ENCODE results near the gene SDK2. TPM values are rescaled to one million over a fixed set of nuclear protein-coding genes. Genes with fewer than 3 reads are reported as not detected.

The SDK2 gene
- total and polyA plus RNA-seq, 2 of the 4 experiments (the other 2 are of a cell fraction): under 0.01 to 0.03 TPM

- TF ChIP-seq BHLHE40 (IDR thresholded peaks at IDR 0.05; ENCODE audit: low read depth, low read length): no peak
Measured at GRCh38 chr17:73348018-73348828, 296.0 kb downstream of the SDK2 start (continued).

- no peaks in the 10 kb centered on the region for H3K36me3 ChIP-seq (ENCODE audit: control insufficient read depth, insufficient read depth, low read length)
- no peak overlapping the region for H3K4me2 ChIP-seq (ENCODE audit: low read depth, low read length)
- peak overlapping the region; percentile 66 for H2AFZ ChIP-seq (replicated peaks; ENCODE audit: low read length, poor library complexity)
- ChIA-PET CTCF (interaction anchor here (0.7 kb wide), 1 partner anchor 361 kb away, joined by 3 read pairs; no protein-coding TSS in a partner anchor), POLR2A (ENCODE audit: unreplicated experiment) (no interaction called here)
- H4K91ac ChIP-seq (ENCODE audit: insufficient read depth, low read depth, low read length): no peak overlapping the region
- peaks cover 16% of the 10 kb centered on the region for H3K9me1 ChIP-seq (ENCODE audit: insufficient read depth, low read length)
- peak overlapping the region; percentile 35 for H2BK120ac ChIP-seq (ENCODE audit: low read depth, low read length)
- in situ Hi-C loops (cut with MboI; ENCODE audit: low sequenced_read_pairs): no loop called here
- H3K56ac ChIP-seq (ENCODE audit: extremely low read depth, insufficient read depth, low read length): no peak overlapping the region
- TF ChIP-seq SMC3 (IDR thresholded peaks at IDR 0.05; ENCODE audit: low read depth, low read length) (no peak), USF2 (IDR thresholded peaks at IDR 0.05; ENCODE audit: low read depth, low read length) (no peak), CEBPB (IDR thresholded peaks at IDR 0.05; ENCODE audit: low read depth, low read length) (no peak)
- TF ChIP-seq, protein P1, sequence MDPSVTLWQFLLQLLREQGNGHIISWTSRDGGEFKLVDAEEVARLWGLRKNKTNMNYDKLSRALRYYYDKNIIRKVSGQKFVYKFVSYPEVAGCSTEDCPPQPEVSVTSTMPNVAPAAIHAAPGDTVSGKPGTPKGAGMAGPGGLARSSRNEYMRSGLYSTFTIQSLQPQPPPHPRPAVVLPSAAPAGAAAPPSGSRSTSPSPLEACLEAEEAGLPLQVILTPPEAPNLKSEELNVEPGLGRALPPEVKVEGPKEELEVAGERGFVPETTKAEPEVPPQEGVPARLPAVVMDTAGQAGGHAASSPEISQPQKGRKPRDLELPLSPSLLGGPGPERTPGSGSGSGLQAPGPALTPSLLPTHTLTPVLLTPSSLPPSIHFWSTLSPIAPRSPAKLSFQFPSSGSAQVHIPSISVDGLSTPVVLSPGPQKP (IDR thresholded peaks at IDR 0.05; ENCODE audit: borderline replicate concordance, low read depth, low read length): no peak
- dilution Hi-C loops (cut with HindIII; ENCODE audit: low sequenced_read_pairs, unreplicated experiment): no loop called here
- H3K27me3 ChIP-seq (ENCODE audit: control insufficient read depth, insufficient read depth, low read length): no peaks in the 10 kb centered on the region
- H2BK15ac ChIP-seq (ENCODE audit: low read depth, low read length): no peak overlapping the region; the same call in 2 of the 3 replicates
- no CpG with 5 or more reads among the region's 5 CpGs for WGBS, 2 experiments (ENCODE audit: extremely low coverage in 2 of 2, insufficient read length in 1 of 2)
- peaks cover 0 to 3% of the 10 kb centered on the region in 2 experiments; a peak in 1 of 4 replicates for H3K79me1 ChIP-seq (ENCODE audit: low read depth in 1 of 2, low read length in 2 of 2)
- intact Hi-C loops (cut with micrococcal nuclease): no loop called here
- H2BK5ac ChIP-seq (ENCODE audit: low read depth, low read length, poor library complexity, severe bottlenecking): no peak overlapping the region
- H3K9me3 ChIP-seq (ENCODE audit: control insufficient read depth, insufficient read depth, low read length): no peaks in the 10 kb centered on the region
- peak overlapping the region; percentile 19; the same call in 1 of the 2 replicates for H2BK20ac ChIP-seq (ENCODE audit: low read depth, low read length)
- H3K27ac ChIP-seq (ENCODE audit: insufficient read depth, low read length): no peak overlapping the region
- H3K14ac ChIP-seq (replicated peaks; ENCODE audit: low read depth, low read length): no peak overlapping the region; the same call in 1 of the 2 replicates
- peaks cover 24% of the 10 kb centered on the region for H3K4me1 ChIP-seq (ENCODE audit: control insufficient read depth, insufficient read depth, low read length)
- no peak overlapping the region for H3K23ac ChIP-seq (ENCODE audit: low read depth, low read length)
- no peaks in the 10 kb centered on the region for H4K20me1 ChIP-seq (ENCODE audit: insufficient read depth, low read length)
- BruUV-seq (replicated peaks): no TSS peak
- no peak overlapping the region for H4K5ac ChIP-seq (ENCODE audit: low read depth, low read length)
- H4K8ac ChIP-seq (ENCODE audit: low read depth in 2 of 2, low read length in 2 of 2): no peak overlapping the region
- peak overlapping the region; percentile 31; the same call in 1 of the 2 replicates for H3K4ac ChIP-seq (ENCODE audit: low read depth, low read length)
- DNase-seq (no peak), ATAC-seq (ENCODE audit: low read depth) (no peak)
- no peak overlapping the region; the same call in 1 of the 2 replicates for H3K18ac ChIP-seq (ENCODE audit: low read depth, low read length)
- no peak overlapping the region for H3K9ac ChIP-seq (ENCODE audit: low read depth, low read length)
- H2AK9ac ChIP-seq (replicated peaks; ENCODE audit: low read depth, low read length, poor library complexity): peak overlapping the region; percentile 65
- peak overlapping the region; percentile 40; the same call in 1 of the 2 replicates for H2AK5ac ChIP-seq (ENCODE audit: low read depth, low read length)
- H3K4me3 ChIP-seq (ENCODE audit: insufficient read depth, low read depth, low read length): no peak overlapping the region
Measured at GRCh38 chr17:73347351-73347750, 296.9 kb downstream of the SDK2 start.
